Stimulated activated CD8-positive, alpha-beta memory T cell treated with anti-CD3 and anti-CD28 coated beads, Interleukin-4, amount 100 ng/mL, for 48 hours (primary cell): ENCODE measurements around the gene HPS5.
"Not testable (repeated sequence)": the region's sequence is repeated elsewhere in the genome, so short reads cannot be mapped to it uniquely, and the experiment has no call there.

Experiments
- DNase-seq: peaks from one replicate; pipeline ENCODE4 v3.0.0-alpha.2; 2020

Gene HPS5, protein sequence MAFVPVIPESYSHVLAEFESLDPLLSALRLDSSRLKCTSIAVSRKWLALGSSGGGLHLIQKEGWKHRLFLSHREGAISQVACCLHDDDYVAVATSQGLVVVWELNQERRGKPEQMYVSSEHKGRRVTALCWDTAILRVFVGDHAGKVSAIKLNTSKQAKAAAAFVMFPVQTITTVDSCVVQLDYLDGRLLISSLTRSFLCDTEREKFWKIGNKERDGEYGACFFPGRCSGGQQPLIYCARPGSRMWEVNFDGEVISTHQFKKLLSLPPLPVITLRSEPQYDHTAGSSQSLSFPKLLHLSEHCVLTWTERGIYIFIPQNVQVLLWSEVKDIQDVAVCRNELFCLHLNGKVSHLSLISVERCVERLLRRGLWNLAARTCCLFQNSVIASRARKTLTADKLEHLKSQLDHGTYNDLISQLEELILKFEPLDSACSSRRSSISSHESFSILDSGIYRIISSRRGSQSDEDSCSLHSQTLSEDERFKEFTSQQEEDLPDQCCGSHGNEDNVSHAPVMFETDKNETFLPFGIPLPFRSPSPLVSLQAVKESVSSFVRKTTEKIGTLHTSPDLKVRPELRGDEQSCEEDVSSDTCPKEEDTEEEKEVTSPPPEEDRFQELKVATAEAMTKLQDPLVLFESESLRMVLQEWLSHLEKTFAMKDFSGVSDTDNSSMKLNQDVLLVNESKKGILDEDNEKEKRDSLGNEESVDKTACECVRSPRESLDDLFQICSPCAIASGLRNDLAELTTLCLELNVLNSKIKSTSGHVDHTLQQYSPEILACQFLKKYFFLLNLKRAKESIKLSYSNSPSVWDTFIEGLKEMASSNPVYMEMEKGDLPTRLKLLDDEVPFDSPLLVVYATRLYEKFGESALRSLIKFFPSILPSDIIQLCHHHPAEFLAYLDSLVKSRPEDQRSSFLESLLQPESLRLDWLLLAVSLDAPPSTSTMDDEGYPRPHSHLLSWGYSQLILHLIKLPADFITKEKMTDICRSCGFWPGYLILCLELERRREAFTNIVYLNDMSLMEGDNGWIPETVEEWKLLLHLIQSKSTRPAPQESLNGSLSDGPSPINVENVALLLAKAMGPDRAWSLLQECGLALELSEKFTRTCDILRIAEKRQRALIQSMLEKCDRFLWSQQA

DNA sequence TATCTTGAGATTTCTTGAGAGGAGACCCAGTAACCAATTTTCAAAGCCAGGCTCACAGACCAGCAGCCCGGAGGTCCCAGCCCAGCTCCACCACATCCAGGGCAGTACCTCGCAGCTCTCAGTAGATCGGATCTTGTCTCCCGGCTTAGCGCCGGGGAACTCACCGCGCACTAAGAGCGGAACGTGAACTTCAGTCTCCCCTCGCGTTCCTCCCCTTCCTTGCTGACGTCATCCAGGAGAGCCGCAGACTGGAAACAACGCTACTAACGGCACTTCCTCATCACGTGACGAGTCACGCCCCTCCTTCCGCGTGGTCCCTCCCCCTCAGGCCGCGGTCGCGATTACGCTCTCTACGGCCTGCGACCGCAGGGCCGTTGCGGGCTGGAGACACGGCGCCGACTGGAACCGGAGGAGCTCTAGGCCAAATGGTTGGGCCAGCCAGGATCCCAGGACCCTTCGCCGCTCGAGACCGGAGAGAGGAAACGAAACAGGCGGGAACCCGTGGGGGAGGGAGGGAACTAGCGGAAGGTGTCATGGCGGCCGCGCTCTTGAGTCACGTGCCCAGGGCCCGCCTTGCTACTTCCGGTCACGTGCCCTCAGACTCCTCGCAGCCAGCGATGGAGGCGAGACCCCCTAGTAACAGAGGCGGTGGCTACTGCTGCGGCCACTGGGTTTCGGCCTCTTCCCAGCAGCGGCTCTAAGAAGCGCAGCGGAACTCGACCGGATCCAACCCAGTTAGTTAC, at the start of gene HPS5, which contains the start of gene GTF2H1:
Gene HPS5 (minus strand): TSS at position 172 of the 743 bp plus-strand sequence. CDS start 4,282 bp downstream, outside the sequence.
Gene GTF2H1 (plus strand): TSS at position 599 of the 743 bp plus-strand sequence. CDS start 10,508 bp downstream, outside the sequence.
- DNase-seq = peak; percentile 96

DNA sequence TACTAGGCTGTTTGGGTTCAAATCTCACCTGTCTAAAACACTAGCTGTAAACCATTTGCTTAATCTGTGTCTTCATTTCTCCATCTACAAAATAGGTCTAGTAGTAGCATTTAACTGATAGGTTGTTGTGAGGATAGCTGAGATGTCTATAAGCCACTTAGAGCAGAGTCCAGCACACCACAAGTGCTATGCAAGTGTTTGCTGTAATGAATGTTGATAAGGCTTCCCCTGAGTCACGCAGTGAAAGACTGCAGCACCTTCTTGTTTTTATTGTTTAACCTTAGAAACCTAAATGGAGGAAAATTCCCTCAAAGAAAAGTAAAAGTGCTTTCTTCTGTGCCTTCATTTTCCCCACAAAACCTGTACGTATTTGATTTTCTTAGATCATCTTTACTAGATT, 49.3 kb upstream of the HPS5 start:
- DNase-seq = no peak

DNA sequence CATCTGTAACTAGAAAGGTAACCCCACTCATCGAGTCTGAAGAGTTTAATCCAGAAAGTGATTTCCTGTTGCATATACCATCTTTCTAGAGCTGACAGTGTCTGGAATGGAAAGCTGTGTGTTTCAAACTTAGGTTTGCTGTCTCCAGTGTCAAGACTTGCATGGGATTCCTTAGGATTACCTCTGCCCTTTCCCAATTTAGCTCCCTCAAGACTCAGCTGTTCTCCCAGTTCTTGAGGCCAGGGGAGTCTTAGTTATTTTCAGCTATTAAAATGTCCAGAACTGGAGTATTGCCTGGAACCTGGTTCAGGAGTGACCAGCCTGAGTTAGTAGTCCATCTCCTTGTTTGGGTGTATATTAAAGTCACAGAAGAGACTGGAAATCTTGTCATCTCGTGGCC, 47.5 kb upstream of the HPS5 start:
- no peak for DNase-seq

DNA sequence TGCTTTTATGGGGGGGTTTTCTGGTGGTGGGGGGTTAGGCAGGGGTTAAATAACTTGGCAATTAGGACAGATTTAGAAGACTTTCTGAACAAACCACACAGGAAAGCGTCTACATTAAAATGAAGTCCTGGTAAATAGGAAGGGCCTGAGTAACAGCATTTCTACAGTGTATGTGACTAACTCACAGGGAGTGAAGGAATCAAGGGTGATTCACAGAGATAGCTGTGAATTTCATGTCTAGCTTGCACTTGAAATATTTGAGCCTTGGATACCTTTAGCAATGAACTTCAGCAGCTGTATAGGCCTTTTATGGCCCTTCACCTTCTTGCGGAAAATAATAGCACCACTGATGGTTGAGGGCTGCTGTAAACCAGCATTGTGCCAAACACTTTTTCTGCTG, 46.3 kb upstream of the HPS5 start:
- DNase-seq = no peak

DNA sequence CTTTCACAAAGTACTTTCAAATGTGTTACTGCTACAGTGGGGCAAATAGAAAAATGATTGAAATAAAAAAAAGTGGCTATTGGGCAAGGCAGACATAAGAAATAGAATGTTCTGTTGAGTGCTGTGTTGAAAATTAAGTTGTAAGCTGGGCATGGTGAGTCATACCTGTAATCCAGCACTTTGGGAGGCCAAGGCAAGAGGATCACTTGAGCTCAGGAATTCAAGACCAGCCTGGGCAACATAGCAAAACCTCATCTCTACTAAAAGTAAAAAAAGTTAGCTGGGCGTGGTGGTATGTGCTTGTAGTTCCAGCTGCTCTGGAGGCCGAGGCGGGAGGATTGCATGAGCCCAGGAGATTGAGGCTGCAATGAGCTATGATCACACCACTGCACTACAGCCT, 45.5 kb upstream of the HPS5 start:
- no peak for DNase-seq

DNA sequence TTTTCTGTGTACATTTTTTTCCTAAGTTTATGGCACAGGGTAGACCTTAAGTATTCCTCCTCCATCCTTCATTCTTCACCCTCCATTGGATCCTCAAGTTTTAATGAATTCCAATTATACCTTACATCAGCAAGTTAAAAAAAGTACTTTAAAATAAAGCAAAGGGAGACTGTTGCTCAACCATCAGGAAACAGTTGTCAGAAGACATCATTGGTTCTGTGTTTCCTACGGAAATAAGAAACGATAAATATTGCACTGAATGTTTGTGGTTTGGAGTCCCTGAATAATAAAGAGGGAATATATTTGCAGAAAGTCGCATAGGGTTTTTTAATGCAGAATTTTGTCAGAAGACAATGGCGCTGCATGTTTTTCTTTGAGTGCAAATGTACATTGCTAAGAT, 44.3 kb upstream of the HPS5 start:
- no peak for DNase-seq

DNA sequence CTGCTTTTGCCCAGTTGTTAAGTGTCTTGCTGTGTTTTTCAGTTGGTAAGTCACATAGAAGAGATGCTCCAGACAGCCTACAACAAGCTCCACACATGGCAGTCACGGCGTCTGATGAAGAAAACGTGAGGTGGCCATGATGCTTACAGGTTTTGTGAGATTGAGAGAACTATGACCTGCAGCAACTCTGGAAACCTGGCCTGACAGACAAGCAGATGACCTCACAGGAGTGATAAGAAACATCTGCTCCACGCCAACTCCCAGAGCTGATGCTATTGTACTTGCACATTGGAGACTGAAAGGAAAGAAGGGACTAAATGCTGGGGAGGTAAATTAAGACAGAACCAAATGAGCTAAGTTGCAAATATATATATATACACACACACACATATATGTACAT, 43.8 kb upstream of the HPS5 start:
- DNase-seq = no peak

DNA sequence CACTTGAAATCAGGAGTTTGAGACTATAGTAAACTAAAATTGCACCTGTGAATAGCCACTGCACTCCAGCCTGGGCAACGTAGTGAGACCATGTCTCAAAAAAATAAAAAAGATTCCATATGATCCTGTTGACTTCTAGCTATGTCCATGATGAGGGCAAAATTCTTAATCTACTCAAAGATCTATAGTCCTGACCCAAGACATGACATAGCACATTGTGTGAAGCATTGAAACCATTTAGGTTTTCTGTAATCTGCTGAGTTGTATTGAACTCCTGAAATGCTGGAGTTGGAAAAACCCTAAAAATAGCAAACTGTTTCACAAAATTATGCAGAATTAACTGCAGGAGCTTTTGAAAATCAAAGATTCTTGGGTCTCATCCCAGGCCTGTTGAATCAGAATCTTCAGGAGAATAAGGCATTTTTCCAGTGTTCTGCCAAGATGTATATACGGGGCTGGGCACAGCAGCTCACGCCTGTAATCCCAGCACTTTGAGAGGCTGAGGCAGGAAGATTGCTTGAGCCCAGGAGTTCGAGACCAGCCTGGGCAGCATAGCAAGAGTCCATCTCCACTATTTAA, 42.6 kb upstream of the HPS5 start:
- DNase-seq = no peak

DNA sequence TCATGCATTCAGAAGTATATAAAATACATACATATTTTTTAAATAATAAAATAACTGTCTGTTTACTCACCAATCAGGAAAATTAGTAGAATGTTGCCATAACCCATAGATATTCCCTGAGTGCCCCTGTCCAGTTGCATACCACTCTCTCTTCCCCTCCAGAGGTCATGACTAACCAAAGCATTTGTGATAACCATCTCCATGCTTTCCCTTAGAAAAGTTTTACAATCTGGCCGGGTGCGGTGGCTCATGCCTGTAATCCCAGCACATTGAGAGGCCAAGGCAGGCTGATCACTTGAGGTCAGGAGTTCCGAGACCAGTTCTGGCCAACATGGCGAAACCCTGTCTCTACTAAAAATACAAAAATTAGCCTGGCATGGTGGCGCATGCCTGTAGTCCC, 39.2 kb upstream of the HPS5 start:
- DNase-seq = no peak

DNA sequence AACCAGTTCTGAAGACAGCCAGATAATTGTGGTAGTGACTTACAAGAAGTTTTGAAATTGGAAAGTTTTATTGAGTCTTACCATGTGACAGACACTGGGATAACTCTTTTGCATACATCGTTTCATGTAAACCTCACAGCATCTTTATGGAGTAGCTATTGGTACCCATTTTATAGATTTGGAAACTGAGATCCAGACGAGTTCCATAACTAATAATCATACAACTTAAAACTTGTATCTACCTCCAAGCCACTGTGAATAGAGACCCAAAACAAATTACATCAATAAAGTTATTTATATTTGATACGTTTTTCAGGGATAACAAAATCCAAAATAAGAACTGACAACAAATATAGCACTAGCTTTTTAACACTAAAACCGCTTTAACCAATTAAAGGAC, 36.7 kb upstream of the HPS5 start:
- DNase-seq = no peak

DNA sequence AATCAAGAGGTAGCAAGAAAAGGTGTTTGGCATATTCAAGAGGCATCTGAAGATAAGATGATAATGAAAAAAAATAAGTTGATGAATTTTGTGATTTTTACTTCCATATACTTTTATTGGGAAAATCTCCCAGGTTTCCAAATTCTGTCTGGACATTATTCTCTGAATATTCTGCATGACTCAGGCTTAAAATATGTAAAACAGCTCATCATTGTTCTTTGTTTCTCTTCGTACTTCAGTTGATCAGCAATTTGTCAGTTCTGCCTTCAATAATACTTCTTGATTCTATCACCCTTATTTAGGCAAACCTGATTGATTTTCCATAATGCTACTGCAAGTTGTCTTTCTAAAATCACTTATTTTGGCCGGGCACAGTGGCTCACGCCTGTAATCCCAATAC, 30.6 kb upstream of the HPS5 start:
- DNase-seq = no peak

DNA sequence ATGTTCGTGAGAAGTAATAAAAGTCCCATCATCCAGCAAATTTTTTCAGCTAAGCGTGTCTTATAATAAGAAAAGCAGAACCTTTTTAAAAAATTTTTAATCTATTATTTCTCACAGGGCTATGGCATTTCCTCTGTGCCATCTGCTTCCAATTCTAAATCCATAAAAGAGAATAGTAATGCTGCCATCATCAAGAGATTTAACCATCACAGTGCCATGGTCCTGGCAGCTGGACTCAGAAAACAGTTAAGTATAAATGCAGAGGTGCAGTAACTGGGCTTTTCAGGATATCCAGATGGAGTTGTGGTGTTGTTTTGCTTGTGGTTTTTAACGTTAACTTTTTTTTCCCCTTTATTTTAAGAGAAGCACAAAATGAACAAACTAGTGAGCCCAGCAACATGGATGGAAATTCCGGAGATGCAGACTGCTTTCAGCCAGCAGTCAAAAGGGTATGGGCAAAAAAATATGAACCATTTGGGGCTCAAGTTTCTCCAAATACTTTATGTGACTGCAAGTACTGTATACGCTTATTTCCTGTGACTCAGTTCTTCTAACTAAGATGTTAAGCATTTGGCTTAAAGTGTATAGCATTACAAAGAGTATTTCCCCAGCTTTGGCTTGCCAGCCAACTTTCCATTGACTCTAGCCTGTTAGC, 25.7 kb upstream of the HPS5 start:
- no peak for DNase-seq

DNA sequence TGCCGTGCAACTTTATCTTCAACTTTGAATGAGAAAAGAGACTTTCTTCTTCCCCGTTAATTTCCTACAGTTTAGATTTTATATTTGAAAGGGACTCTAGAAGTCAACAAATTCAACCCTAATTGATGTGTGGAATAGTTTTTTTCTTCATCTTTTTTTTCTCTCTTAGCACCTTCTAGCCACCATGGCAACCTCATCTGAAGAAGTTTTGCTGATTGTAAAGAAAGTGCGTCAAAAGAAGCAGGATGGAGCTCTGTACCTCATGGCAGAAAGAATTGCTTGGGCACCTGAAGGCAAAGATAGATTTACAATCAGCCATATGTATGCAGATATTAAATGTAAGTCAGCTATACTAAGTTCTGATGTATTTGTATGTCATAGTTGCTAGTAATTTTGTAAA, 11.0 kb upstream of the HPS5 start:
- no peak for DNase-seq

DNA sequence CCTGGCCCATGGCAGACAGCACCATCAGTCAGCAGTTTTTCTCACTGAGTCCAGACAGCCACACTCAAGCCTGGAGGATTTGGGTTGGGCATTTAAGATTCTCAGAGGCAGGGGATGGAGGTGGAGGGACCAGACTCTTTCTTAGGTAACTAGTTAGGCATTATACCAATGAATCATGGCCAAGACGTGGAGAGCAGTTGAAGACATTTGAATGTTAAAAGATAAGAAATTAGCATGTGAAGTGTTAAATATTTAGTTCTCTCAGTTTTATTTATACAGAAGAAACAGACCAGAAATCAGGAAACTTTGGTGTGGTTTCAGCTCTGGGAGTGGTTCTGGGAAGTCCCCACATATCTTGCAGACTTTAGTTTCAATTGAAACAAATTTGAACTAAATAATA, 10.4 kb upstream of the HPS5 start:
- no peak for DNase-seq

DNA sequence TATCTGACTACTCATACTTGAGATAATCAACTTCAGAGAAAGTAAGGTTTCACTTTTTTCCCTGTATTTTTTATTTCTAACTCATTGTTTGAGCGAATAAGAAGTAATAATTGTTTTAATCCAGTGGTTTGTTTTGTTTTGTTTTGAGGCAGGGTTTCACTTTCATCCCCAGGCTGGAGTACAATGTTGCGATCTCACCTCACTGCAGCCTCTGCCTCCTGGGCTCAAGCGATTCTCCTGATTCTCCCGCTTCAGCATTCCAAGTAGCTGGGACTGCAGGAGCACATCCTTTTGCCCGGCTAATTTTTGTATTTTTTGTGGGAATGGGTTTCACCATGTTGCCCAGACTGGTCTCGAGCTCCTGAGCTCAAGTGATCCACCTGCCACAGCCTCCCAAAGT, 9.0 kb upstream of the HPS5 start:
- no peak for DNase-seq

DNA sequence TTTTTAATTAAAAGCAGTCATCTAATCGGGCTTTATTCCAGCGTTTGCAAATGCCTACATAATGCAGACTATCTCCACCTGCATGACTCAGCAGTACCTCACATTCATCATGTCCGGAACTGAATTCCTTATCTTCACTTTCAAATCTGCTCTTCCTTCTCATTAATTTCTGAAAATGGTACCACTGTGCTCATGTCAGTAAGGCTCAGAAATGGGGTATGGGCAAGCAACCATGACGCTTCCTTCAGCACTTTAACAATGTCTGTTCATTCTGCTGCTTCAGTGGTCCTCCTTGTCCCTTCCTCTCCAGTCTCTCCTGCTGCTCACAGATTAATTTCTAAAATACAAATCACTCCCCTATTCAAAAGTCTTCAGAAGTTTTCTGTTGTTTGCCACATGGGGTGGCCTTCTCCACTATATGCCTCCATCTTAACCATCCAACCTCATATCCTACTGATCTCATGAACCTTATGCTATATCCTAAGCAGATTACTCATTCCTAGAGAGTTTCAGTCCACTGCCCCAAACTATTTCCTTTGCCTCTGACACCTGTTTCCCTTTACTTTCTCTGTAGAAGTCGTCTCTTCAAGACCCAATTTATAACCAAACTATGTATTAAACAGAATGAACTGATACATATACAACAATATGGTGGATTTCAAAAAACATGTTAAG, 7.4 kb upstream of the HPS5 start:
- no peak for DNase-seq

DNA sequence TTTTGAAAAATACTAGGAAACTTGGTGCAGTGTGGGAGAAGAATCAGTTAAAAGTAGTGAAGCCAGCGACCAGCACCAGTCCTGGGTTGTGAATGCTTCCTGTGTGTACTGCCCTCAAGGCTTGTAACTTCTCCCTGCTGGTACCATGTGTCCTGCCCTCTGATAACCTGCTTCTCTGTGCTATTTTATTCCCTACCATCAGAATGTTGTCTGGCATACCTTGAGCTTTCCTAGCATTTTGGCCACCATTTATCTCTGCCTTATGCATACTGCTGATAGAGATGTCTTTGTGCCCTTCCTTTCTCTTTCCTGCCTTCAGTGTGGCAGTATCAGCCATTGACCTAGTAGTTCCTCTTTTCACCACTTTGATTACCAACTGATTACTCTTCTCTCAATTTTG, 2.4 kb upstream of the HPS5 start:
- DNase-seq = no peak

DNA sequence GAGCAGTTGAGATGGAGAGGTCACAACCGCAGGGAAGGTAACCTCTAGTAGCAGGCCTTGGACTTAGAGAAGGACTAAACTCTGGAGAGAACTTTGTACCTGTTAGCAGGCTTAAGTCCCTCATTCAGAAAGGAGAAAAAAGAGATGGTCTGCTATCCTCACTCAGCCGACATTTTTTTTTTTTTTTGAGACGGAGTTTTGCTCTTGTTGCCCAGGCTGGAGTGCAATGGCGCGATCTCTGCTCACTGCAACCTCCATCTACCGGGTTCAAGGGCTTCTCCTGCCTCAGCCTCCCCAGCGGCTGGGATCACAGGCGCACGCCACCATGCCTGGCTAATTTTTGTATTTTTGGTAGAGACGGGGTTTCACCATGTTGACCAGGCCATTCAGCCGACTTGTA, 1.9 kb upstream of the HPS5 start:
- DNase-seq = not testable (repeated sequence)

DNA sequence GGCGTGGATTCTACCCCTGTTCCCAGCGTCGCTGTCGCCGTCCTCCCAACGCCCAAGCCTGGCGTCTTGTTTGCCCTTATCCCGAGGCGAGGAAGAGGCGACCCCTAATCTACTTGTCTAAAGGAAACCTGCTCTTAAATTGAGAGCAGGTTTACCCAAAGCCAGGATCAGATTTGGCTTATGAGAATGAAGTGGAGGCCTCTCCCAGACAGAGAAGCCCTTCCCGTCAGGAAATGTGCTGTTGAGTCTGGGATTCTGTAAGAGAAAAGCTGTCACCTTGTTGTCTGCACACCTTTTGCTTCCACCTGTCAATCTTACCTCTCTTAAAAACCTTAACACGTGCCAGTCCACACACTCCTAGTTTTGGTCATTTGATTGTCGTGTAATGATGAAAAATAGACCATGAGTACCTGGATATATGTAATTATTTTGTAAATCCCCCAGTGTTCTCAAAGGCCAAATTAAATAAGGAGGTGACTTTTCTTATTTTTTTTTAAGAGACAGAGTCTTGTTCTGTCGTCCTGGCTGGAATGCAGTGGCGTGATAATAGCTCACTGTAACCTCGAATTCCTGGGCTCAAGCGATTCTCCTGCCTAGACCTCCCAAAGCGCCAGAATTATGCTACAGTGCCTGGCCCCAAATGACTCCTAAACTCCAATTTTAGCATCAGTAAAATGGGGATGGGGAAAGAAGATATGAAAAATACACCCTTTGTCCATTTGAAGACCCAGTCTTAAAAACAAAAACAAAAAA, 1.1 kb upstream of the HPS5 start:
- DNase-seq = no peak

DNA sequence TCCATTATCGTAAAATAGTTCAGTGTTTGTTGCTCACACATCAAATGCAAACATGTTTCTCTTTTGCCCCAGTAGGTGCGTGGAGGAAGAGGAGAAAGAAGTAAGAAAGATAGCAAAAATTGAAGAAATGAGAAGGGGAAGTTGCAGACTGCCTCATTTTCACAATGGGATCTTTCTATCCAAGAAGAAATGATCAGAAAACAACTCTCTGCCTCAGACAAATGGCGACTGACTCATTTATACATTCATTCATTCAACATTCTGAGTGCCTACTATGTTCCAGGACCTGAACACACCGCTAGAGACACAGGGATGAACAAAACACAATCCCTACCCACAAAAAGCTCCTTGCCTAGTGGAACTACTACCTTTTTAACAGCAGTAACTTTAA, 367 bp downstream of the HPS5 start:
- no peak for DNase-seq

DNA sequence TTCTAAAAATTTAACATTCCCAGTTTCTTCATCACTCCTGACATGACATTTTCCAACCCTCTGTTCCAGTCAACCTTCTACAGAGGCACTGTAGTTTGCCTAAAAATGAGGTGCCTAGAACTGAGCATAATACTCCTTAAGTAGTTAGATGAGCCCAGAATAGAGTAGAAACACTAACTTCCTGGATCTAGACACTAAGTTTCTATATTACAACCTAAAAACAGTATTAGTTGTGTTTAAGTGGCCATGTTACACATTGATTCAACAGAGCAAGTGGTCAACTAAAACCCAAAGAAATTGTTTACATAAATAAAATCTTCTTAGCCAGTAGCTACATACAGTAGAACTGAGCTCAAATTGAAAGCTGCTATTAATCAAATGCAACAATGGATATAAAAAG, 1.3 kb downstream of the HPS5 start:
- DNase-seq = no peak
